Spleen (tissue), 7 donors: ENCODE data around the gene ADAMTS17.

Experiments
- CTCF ChIP-seq, 11 experiments: fragments of 200-600 bp in 7 of 11; fragments of 450-650 bp in 4 of 11; sonication (generic) in 4 of 11; IDR thresholded peaks in 8 of 11; conservative IDR thresholded peaks in 3 of 11; 1 replicate in 7 of 11; 2 replicates in 4 of 11; pipeline versions ENCODE4 v1.4.0 to v1.8.0; 2016 to 2021; ENCODE audit warnings: antibody characterized with exemption in 11 of 11, inconsistent platforms in 4 of 11, mild to moderate bottlenecking in 1 of 11
- POLR2A ChIP-seq, 3 donors: fragments of 450-650 bp; IDR thresholded peaks; one replicate each; pipeline ENCODE4 v1.5.1; 2017; ENCODE audit warnings: antibody characterized with exemption in 3 of 3, mild to moderate bottlenecking in 1 of 3
- donor health status: DM: no; HTN: no; CAD: no; lungs with moderate emphysema.
- donor health status: DM: no; HTN: no; CAD: no.
- donor health status: DM: no; HTN: no; CAD: no.

- no peak for TF ChIP-seq POLR2A (IDR thresholded peaks at IDR 0.05)
- peak in 7 of 11 experiments; percentile 18 to 46 (median 32) for TF ChIP-seq CTCF (IDR thresholded peaks at IDR 0.05 in 8 of 11, conservative IDR thresholded peaks at IDR 0.05 in 3 of 11)
Measured at GRCh38 chr15:100383302-100384107, 41.7 kb upstream of the ADAMTS17 start.
